HG02571 (cell line): ENCODE measurements around the gene ARHGAP15.

Experiments used
- ATAC-seq: cut with Tn5 transposase; IDR thresholded peaks from one replicate; pipeline ENCODE4 v1.9.1; 2021; ENCODE audit warnings: mild to moderate bottlenecking, moderate library complexity; ENCODE audit not compliant: unreplicated experiment

Gene ARHGAP15

DNA sequence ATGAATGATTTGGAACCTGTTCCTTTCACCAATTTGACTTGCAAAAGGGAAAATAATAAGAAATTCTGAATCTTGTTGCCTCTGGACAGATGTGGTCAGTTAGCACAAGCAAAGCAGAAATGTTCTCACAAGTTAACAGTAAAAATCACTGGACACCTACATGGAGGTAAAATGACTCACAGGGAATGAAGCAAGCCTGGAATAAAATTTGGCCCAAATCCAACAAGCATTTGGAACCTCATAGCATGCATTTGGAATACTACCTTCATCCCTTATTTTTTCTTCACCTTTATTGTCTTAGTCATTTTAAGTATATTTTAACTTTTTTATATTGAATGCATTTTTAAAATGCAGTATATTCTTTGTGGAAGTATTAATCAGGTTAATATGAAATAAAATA is 602.9 kb downstream of the ARHGAP15 start:
- no peak for ATAC-seq

DNA sequence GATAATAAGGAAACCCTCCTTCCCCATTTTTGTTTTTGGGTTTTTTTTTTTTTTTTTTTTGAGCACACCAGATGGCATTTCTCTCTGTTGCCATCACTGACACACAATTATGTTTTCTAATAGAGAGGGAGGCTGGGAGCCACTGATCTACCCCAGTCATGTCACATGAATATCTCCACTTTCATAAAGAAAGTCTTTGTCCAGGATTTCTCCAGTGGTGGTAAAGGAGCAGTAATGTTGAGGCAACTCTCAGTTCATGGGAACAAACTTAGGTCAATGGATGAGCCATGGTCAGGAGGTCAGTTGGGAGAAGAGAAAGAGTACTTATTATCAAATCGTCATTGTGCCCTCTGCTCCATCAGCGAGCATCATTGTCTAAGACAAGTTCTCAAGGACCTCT is 603.7 kb downstream of the ARHGAP15 start:
- no peak for ATAC-seq

DNA sequence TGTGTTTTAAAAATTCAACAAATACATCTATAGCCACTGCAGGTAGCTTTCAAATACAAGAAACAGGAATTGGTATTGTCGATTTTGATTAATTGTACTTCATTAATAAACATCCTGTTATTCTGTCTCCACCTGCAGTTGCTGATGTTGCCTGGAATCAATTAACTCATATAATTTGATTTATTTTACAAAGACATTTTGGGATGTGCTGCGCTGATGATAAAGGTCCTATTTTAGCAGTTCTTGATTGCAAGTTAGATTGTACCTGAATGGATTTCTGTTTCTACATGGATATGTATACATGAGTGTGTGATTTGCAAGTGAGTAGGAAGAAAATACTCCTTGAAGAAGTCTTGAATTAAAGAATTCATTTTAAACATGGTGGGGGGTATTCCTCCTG is 605.3 kb downstream of the ARHGAP15 start:
- ATAC-seq = no peak

DNA sequence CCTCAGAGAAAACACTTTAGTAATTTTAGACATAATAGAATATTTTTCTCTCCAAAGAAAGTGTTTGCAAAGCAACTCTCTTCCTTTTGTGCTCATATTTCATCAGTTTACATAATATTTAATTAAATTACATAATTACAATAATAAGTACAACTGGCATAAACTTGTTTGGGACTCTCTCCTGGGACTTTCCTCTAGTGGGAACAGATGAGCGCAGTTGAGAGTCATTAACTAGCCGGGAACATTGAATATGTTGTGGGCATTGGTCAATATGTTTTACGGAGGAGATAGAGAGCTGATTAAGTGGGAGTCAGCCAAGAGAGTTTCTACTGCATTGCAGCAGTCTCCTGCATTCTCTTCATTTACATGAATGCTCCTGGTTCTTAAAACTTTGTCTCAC is 607.7 kb downstream of the ARHGAP15 start:
- no peak for ATAC-seq

DNA sequence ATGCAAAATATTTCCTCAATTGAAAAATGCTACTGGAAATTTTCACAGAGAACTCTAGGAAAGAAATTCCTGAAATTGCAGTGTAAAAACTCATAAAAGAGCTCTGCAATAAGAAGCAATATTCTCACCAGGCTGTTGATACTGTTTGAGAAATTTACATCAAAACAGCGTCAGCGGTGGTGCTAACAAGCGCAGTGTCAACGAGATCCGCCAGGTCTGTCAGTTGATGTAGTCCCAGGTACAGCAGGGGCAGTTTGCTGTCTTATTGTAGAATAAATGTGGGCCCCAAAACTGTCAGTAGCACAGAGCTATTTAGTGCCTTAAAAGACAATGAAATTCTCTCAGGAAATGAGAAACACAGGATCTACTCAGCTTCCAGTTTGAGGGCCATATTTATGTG is 611.2 kb downstream of the ARHGAP15 start:
- no peak for ATAC-seq

DNA sequence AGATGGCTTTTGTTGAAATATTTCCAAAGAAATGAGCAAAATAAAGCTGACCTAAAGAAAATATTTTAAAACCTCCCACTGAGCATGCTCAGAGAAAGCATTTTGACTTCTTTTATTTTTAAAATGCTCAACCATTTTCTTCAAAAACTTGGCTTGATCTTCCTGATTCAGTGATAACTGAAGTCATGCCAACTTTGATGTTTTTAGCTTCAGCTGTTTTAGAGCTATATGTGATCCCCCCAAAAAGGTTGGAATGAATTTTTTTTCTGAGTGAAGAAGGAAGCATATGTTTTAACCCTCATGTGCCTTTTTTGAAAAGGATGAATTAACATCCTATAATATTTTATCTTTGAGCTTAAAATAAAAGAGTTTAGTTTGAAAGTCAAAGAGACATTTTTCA is 612.0 kb downstream of the ARHGAP15 start:
- ATAC-seq = no peak

DNA sequence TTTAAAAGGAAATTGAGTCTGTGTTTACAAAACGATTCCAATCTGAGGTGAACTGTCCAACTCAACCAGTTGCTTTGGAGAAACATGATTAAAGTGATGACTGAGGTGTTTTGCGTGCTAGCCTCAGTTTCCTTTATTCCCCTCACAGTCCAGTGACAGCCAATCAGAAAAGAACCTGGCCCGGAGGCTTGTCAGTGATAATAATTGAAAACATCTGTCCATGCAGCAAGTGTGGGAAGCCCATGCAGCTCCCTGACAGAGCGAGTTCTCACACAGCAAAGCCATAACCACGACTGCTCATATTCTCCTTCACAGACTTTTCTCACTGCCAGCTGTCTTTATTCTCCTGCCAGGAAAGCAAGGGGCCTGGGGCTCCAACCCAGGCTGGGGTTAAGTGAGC is 613.4 kb downstream of the ARHGAP15 start:
- ATAC-seq = no peak

DNA sequence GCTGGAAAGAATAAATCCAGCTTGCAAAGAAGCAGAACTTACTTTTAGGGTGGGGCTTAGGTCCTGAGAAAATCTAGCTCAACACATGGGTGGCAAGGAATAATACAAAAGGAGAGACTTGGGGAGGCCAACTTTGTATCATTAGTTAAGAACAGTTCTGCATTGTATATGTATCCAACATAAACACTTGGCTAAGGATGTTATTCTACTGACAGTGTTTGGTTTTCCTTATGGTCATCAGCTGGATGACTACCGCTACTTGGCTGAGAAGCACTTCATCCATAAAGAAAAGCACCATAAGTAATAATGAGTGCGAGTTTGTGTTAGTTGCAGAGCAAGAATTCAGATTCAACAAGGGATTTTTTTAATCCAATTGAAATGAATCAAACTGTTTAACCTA is 614.9 kb downstream of the ARHGAP15 start:
- ATAC-seq = no peak

DNA sequence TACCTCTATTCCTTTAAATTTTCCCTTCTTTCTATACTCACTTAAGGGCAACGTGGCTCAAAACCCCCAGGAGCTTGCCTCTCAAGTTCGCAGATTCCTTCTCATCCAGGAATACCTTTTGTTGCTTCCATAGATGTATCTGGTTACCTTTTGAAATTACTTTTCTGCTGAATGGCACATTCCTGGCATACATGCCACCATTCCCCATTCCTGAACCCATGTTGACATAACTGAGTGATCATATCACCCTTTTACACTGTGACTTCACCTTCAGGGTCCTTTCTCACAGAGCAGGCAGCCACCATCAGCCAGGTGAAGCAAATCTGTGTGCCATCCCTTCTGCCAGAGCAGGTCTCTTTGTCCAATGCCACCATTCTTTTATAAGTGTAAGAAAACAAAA is 615.8 kb downstream of the ARHGAP15 start:
- ATAC-seq = no peak

DNA sequence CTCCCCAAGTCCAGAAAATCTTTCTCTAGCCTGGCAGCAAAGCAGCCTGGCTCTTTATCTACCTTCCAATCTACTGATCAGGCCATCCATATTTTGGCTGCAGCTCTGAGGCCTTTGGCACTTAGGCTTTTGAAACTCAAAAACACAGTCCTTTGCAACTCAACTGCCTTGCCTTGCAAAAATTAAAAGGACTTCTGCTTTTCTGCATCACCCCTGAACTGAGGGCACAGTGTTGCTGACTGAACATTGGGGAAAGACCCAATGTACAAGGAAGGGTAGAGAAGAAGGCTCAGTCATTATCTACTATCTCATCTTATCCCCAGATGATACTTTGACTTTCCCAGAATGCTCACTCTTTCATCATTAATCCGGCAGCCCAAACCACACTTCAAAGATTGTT is 625.5 kb downstream of the ARHGAP15 start:
- no peak for ATAC-seq

DNA sequence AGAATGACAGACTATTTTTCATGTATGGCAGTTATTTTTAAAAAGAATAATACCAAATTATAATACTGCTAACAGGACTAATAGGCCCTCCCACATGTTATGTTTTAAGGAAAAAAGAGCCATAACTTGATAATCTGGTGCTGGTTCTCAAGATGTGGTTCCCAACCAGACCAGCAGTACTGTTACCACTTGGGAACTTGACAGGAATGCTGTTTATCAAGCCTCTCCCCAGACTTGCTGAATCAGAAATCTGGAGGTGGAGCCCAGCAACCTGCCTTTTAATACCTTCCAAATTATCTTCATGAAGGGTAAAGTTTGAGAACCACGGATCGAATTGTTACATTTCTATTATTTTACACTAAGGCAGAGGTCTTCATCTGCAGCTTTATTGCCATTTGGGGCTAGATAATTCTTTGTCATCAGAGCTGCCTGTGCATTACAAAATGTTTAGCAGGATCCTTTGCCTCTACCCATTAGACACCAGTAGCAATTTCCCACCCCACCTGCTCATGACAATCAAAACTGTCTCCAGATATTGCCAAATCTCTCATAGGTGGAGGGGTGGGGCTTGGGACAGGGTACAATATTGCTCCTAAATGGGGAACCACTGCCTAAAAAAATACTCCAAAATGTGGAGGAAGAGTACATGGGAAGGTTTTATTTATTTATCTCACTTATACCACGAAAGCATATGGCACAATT is 629.6 kb downstream of the ARHGAP15 start:
- ATAC-seq = no peak

DNA sequence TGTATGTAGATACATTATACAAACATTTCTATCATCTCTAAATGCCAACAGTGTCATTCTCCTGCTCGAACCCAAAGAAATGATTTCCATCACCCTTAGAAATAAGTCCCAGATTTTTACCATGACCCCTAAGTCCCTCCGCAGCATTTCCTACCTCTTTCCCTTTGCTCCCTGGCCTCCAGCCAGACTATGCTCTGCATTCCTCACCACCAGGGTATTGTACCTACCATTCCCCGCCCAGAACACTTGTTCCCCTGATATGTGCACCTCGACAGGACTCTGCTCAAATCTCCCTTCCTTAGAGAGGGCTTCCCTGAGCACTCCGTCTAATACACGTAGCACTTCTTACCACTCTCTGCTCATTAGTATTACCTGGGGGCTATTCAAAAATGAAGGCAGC is 630.2 kb downstream of the ARHGAP15 start:
- no peak for ATAC-seq

DNA sequence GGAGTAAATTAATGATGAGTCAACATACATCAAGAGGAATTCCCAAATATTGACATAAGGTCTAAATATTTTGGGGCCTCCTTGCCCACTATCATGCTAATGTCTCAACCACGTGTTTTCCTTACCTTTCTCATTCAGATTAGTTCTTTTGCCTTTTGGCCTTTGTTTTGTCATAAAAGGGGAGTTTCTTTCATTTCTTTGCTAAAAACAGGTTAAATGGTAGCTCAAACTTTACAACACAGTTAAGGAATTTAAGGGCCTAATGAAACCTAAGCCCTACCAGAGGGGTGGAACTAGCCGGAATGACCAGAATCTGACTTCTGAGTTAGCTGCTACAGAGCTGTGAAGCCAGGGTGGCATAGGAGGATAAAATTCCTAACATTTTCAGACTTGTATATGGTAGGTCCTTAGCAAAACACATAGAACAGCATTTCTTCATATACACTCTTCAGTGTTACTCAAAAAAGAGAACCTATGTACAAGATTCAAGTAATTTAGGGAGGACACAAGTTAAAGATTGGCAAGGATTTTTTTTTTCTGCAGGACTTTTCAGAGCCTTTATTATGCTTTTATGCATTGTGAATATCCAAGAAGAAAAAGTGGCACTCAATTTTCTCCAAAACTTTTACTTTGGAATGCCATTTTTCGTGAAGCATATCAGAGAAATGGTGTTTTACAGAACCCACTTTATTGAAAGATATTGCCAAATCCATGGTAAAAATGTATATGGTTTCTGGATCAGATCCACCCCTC is 633.1 kb downstream of the ARHGAP15 start:
- ATAC-seq = no peak

DNA sequence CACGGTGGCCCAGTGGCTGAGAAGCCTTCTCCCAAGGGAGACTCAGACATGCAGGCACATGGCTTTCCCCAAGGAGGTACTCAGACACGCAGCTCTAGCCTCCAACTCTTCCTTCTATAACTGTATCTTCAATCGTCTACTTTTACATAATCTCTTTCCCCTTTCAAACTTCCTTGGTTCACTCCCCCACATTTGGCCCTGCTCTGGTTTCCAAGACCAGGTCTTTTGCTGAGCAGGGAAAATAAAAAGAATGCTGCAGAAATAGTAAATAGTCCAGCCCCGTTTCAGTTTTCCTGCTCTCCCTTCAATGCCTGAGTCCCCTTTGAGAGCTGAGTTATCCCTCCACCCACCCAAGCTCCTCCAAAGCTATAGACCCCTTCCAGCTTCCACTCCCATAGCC is 635.0 kb downstream of the ARHGAP15 start:
- ATAC-seq = no peak

DNA sequence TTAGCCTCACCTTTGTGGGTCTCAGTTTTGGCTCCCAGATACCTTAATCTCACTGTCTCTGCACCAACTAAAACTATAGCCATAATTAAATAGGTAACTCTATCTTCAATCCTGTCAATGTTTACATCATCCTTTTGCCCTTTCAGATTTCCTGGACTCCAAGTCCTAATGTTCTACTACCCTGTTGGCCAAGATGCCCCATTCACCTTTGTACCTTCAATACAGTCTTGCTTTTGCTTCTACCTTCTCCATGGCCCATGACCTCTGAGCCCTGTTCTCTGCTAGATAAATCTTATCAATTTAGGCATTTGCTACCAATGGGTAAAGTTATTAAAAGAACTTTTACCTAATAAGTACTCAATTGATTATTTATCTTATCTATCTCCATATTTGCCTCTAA is 635.5 kb downstream of the ARHGAP15 start:
- no peak for ATAC-seq

DNA sequence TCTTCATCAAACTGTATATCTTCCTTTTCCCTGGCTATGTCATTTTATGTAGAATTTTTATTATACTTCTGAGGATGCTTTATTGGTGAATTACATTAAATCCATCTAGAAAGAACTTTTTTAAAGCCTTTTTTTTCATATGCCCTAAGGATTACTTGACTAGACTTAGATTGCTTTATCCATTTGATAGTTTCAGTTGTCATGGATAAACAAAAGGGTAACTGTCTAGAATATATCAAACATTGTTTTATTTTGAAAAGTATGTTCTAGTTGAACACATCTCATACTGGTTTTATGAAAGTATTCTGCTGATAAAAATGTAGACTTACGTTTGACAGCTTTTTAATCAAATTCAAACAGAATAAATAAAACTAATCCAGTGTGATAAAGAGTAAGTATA is 639.8 kb downstream of the ARHGAP15 start:
- no peak for ATAC-seq

DNA sequence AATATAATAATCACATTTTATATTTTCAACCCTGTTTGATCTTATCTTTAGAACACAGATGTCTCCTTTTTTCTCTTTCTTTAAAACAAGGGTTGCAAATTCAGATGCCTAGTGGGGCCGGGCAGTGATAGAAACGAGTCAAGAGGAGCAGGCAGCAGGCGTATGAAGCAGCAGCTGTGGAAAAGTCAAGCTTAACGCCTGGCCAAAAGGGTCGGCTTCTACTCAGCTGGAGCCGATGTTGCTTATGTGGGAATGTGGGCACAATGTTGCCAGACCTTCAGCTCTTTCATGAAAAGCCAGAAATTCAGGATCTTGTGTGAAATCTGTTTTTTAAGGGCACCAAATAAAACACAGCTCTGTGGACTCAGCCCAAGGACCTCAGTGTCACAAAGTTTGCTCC is 642.7 kb downstream of the ARHGAP15 start:
- ATAC-seq = no peak

DNA sequence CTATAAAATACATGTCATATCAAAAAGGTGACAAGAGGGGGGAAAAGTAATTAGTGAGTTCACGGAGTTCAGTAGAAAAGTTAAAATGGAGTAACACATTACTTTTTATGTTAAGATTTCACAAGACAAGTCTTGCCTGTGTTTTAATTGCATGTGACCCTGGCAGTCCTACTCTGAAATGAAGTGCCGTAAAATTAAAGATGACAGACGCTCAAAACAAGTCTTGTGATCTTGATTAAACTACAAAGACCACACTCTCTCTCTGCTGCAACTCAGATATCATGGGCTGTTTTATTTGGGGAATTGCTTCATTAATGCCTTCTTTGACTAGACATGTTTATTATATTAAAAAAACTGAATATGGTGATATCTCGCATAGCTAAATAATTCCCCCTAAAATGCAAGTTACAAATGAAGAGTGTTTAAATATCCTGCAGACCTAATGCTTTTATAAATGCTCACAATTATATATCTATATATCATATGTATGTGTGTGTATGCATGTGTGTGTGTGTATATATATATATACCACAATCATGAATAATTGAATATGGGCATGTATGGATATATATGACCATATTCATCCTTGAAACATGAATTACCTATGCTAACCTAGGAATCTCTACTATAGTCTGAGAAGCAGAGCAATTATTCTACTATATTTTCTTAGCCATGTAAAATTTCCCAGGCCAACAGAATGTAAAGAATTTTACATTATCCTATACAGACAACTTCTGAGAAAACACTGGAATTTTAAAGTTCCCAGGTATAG is 647.5 kb downstream of the ARHGAP15 start:
- no peak for ATAC-seq

DNA sequence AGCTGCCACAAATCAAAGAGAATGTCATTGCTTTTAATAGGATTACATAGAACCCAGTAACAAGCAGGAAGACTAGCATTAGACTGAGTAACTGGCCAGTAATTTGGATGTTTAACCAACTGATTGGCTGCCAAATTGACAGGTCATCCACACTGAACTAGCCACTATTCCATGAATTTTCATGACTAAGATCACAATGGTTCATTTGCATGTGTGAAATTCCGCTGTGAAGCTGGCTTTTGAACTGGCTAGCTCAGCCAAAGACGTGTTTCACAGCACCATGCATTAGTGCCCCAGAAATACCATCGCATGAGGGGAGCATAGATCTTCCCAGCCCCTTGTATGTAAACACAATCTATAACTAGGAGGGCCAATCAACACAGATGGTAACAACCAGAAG is 649.8 kb downstream of the ARHGAP15 start:
- ATAC-seq = no peak

DNA sequence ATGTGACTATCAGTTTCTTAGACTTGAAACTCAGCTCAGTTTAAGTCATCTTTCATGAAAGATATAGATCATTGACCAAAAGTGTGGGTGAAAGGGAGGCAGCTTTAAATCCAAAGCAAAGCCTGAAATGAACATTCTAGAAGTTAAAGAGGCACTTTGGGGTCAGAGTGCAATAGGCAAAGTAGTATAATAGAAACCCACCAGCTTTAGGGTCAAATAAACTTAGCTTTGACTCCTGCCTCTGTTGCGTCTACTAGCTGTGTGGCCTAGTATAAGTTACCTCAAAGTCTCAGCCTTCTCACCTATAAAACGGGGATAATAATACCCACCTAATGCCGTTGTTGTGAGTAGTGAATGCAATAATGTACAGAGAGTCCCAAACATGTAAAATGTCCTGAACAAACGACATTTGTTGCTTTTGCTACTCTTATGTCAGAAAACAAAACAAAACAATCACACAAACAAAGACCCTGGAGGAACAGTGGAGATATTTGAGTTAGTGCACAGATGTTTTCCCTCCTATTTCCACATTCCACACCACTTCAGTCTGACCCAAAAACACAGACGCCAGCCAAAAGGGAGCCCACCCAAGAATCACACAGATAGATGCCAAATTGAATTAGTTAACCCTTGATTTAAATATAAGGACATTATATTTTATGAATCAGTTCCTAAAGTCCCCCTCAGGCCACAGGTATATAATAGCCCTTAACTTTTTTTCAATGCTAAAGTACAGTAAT is 657.0 kb downstream of the ARHGAP15 start:
- ATAC-seq = no peak

DNA sequence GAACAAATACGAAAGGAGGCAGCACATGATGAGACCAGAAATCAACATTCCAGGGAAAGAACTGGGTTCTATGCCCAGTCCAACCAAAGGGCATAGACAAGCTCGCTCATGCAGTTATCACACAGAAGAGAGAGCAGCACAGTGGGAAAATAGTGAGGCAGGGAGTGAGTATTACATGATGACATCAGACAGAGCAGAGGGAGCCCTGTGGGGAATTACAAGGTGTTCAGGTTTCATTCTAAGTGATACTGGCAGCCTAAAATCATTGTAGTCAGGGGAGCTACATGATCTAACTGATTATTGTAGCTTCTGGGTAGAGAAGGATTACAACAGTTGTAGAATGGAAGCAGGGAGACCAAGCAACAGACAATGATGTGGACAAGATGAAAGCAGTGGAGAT is 658.5 kb downstream of the ARHGAP15 start:
- no peak for ATAC-seq
